H1 (cell line): ENCODE results near the gene CD34. TPM values are rescaled to one million over a fixed set of nuclear protein-coding genes. Genes with fewer than 3 reads are reported as not detected.

Source experiments
- NANOG ChIP-seq: IDR thresholded peaks from 2 replicates; pipeline ENCODE4 v1.6.1; 2011; ENCODE audit warnings: low read length, low read depth, mild to moderate bottlenecking, inconsistent platforms; ENCODE audit not compliant: insufficient read depth, poor library complexity, severe bottlenecking
- polyA plus RNA-seq, 7 experiments: library from polyadenylated mRNA; depleted of rRNA in 3 of 7; stranded (reverse) in 5 of 7; unstranded in 2 of 7; fragments of >200 nt in 5 of 7; fragments of 200-250 nt in 2 of 7; gene quantifications; 1 replicate in 5 of 7; 2 replicates in 1 of 7; 4 replicates in 1 of 7; pipeline versions ENCODE4 v1.2.1 to v1.2.3, GENCODE V29; 2011 to 2013; ENCODE audit warnings: missing spikeins in 2 of 7, mixed read lengths in 2 of 7
- total RNA-seq: library from RNA; stranded (reverse); fragmentation: NEBNext Ultra II Directional; extraction: Animal tissue kit (Norgen Biotek cat#: 25700); gene quantifications from 2 replicates; pipeline ENCODE4 v1.2.1, GENCODE V29; 2021

CD34 gene
- total and polyA plus RNA-seq, 2 of the 8 experiments (the other 6 are each of a cell fraction or from before 2014, with no cell fraction given), result 0.39 to 0.54 TPM

DNA sequence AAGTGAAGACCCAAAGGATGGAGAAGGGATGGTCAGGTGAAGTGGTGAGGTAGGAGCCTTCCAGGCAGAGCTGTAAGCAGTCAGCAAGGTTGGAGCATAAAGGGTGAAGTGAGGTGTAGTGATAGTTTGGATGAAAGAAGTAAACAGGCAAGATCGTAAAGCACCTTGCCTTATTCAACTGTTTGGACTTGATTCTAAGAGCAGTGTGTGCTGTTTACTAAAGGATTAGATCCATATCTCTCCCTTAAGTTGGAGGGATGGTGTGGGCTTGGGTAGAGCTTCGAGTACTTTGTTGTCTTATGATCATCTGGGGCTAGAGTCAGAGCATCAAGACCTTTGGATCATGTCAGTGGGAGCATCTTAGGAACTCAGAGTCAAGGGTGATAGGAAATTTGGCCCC lies 39.8 kb upstream of the CD34 start (continued):
- TF ChIP-seq NANOG, result no peak
- TF ChIP-seq, all 59 proteins: peak for 0
